Mesendoderm (in vitro differentiated cells): Measurements from ENCODE around the gene NARS2.
"Not testable (repeated sequence)": the region's sequence is repeated elsewhere in the genome, so short reads cannot be mapped to it uniquely, and the experiment has no call there.

Experiments
- DNase-seq: peaks from one replicate; pipeline ENCODE4 v3.0.0; 2013
- H2AK5ac ChIP-seq: 2 replicates; pipeline ENCODE4 v1.6.1; 2013; ENCODE audit warnings: low read length, inconsistent platforms
- H2BK120ac ChIP-seq: 2 replicates; pipeline ENCODE4 v1.6.1; 2013; ENCODE audit warnings: low read depth, mild to moderate bottlenecking, low read length, moderate library complexity, mixed read lengths
- H2BK15ac ChIP-seq: replicated peaks from 2 replicates; pipeline ENCODE4 v1.6.1; 2013; ENCODE audit warnings: low read depth, mild to moderate bottlenecking, moderate library complexity
- H2BK5ac ChIP-seq: 2 replicates; pipeline ENCODE4 v1.6.1; 2013; ENCODE audit warnings: low read length, inconsistent platforms
- H3K18ac ChIP-seq: 2 replicates; pipeline ENCODE4 v1.6.1; 2013; ENCODE audit warnings: mild to moderate bottlenecking, low read length, mixed read lengths
- H3K23ac ChIP-seq: one replicate; pipeline ENCODE4 v1.6.1; 2013; ENCODE audit warnings: low read length
- H3K27ac ChIP-seq: 2 replicates; pipeline ENCODE4 v1.5.1; 2013; ENCODE audit warnings: low read depth, mild to moderate bottlenecking, inconsistent platforms, low read length, moderate library complexity
- H3K27me3 ChIP-seq: 2 replicates; pipeline ENCODE4 v1.6.1; 2013; ENCODE audit warnings: low read length, control low read depth, mild to moderate bottlenecking, inconsistent platforms; ENCODE audit not compliant: insufficient read depth, poor library complexity
- H3K36me3 ChIP-seq: 2 replicates; pipeline ENCODE4 v1.6.1; 2013; ENCODE audit warnings: low read length, inconsistent platforms; ENCODE audit not compliant: control insufficient read depth, insufficient read depth
- H3K4ac ChIP-seq: one replicate; pipeline ENCODE4 v1.6.1; 2013; ENCODE audit warnings: low read depth, mild to moderate bottlenecking, low read length, moderate library complexity
- H3K4me1 ChIP-seq: 2 replicates; pipeline ENCODE4 v1.6.1; 2013; ENCODE audit warnings: low read depth, low read length, inconsistent platforms; ENCODE audit not compliant: control insufficient read depth
- H3K4me2 ChIP-seq: 2 replicates; pipeline ENCODE4 v1.6.1; 2013; ENCODE audit warnings: low read length
- H3K4me3 ChIP-seq: 2 replicates; pipeline ENCODE4 v1.5.1; 2013; ENCODE audit warnings: mild to moderate bottlenecking, low read length
- H3K56ac ChIP-seq: one replicate; pipeline ENCODE4 v1.6.1; 2013; ENCODE audit warnings: low read length
- H3K79me1 ChIP-seq: 2 replicates; pipeline ENCODE4 v1.6.1; 2013; ENCODE audit warnings: low read length, inconsistent platforms
- H3K79me2 ChIP-seq: 2 replicates; pipeline ENCODE4 v1.6.1; 2013; ENCODE audit warnings: mild to moderate bottlenecking, low read length; ENCODE audit not compliant: control insufficient read depth, insufficient read depth
- H3K9ac ChIP-seq: 2 replicates; pipeline ENCODE4 v1.6.1; 2013; ENCODE audit warnings: low read length, inconsistent platforms
- H4K5ac ChIP-seq: one replicate; pipeline ENCODE4 v1.6.1; 2013; ENCODE audit warnings: low read length
- H4K8ac ChIP-seq: one replicate; pipeline ENCODE4 v1.6.1; 2013; ENCODE audit warnings: low read depth, mild to moderate bottlenecking, control low read depth, low read length, moderate library complexity
- WGBS: extraction: QIAGEN DNeasy Blood & Tissue Kit; methylation state at CpG from one replicate; pipeline ENCODE4 v1.1.7; 2013; ENCODE audit warnings: low lambda C conversion rate, missing lambda C conversion rate; ENCODE audit not compliant: insufficient coverage; ENCODE audit errors: extremely low coverage; 5-methylcytosine and 5-hydroxymethylcytosine counted together

Gene NARS2

GRCh38 chr11:78564490-78565467 lies 9.9 kb downstream of the NARS2 start:
- Histone ChIP-seq H3K27ac (no peak overlapping the region), H3K18ac (no peak overlapping the region), H3K27me3 (no peaks in the 10 kb centered on the region), H3K4ac (no peak overlapping the region), H3K79me2 (peaks cover 13% of the 10 kb centered on the region), H3K9ac (no peak overlapping the region), H3K4me1 (no peaks in the 10 kb centered on the region), H3K4me3 (no peak overlapping the region), H3K23ac (no peak overlapping the region), H4K8ac (no peak overlapping the region), H2BK5ac (no peak overlapping the region), H3K56ac (no peak overlapping the region), H2AK5ac (no peak overlapping the region), H4K5ac (no peak overlapping the region), H2BK120ac (no peak overlapping the region), H2BK15ac (no peak overlapping the region), H3K79me1 (peaks cover 8% of the 10 kb centered on the region), H3K4me2 (no peak overlapping the region), H3K36me3 (no peaks in the 10 kb centered on the region)
- WGBS = no CpG with 5 or more reads among the region's 1 CpG
- DNase-seq = peak; percentile 65

GRCh38 chr11:78564037-78564436 lies 10.6 kb downstream of the NARS2 start:
- not testable (repeated sequence) for DNase-seq, H3K27ac ChIP-seq, H3K4me1 ChIP-seq, H3K23ac ChIP-seq, H2AK5ac ChIP-seq, H2BK15ac ChIP-seq, H4K5ac ChIP-seq, H2BK120ac ChIP-seq, H3K36me3 ChIP-seq, H3K79me1 ChIP-seq, H3K18ac ChIP-seq, H3K27me3 ChIP-seq, H3K4me3 ChIP-seq, H4K8ac ChIP-seq, H3K4me2 ChIP-seq, H3K4ac ChIP-seq, H2BK5ac ChIP-seq, H3K56ac ChIP-seq, H3K9ac ChIP-seq
- H3K79me2 ChIP-seq = peaks cover 13% of the 10 kb centered on the region
- WGBS = no CpG with 5 or more reads among the region's 4 CpGs

GRCh38 chr11:78563090-78563489 lies 11.6 kb downstream of the NARS2 start:
- not testable (repeated sequence) for H4K8ac ChIP-seq, H3K36me3 ChIP-seq, H3K4ac ChIP-seq, H2BK120ac ChIP-seq, H3K4me1 ChIP-seq, H3K18ac ChIP-seq, H3K4me3 ChIP-seq, H3K23ac ChIP-seq, H4K5ac ChIP-seq, H3K27ac ChIP-seq, H2BK5ac ChIP-seq, H3K4me2 ChIP-seq, H2BK15ac ChIP-seq, H3K27me3 ChIP-seq, H3K79me1 ChIP-seq, H3K9ac ChIP-seq, H2AK5ac ChIP-seq, H3K56ac ChIP-seq, DNase-seq
- no CpG with 5 or more reads among the region's 12 CpGs for WGBS
- peaks cover 13% of the 10 kb centered on the region for H3K79me2 ChIP-seq

GRCh38 chr11:78562398-78562797 lies 12.3 kb downstream of the NARS2 start:
- H3K4me2 ChIP-seq = no peak overlapping the region
- no peak overlapping the region for H2BK15ac ChIP-seq
- no CpG with 5 or more reads among the region's 3 CpGs for WGBS
- no peak overlapping the region for H2AK5ac ChIP-seq
- no peak overlapping the region for H3K9ac ChIP-seq
- H4K8ac ChIP-seq = no peak overlapping the region
- H3K56ac ChIP-seq = peak overlapping the region; percentile 28
- peak overlapping the region; percentile 19 for H3K27ac ChIP-seq
- no peak overlapping the region for H3K18ac ChIP-seq
- peaks cover 8% of the 10 kb centered on the region for H3K79me1 ChIP-seq
- peak; percentile 25 for DNase-seq
- no peaks in the 10 kb centered on the region for H3K27me3 ChIP-seq
- H2BK5ac ChIP-seq = no peak overlapping the region
- no peak overlapping the region for H4K5ac ChIP-seq
- H3K4ac ChIP-seq = no peak overlapping the region
- H2BK120ac ChIP-seq = no peak overlapping the region
- peaks cover 13% of the 10 kb centered on the region for H3K79me2 ChIP-seq
- H3K4me1 ChIP-seq = no peaks in the 10 kb centered on the region
- no peaks in the 10 kb centered on the region for H3K36me3 ChIP-seq
- H3K4me3 ChIP-seq = no peak overlapping the region
- H3K23ac ChIP-seq = no peak overlapping the region

GRCh38 chr11:78560826-78561484 lies 13.7 kb downstream of the NARS2 start:
- Histone ChIP-seq H3K79me1 (peaks cover 8% of the 10 kb centered on the region), H3K4ac (no peak overlapping the region), H3K27me3 (no peaks in the 10 kb centered on the region), H3K36me3 (no peaks in the 10 kb centered on the region), H4K5ac (no peak overlapping the region), H3K4me2 (no peak overlapping the region), H3K4me1 (no peaks in the 10 kb centered on the region), H3K18ac (no peak overlapping the region), H2BK15ac (no peak overlapping the region), H2AK5ac (no peak overlapping the region), H2BK5ac (no peak overlapping the region), H4K8ac (no peak overlapping the region), H3K4me3 (no peak overlapping the region), H3K79me2 (peaks cover 13% of the 10 kb centered on the region), H3K9ac (no peak overlapping the region), H3K23ac (no peak overlapping the region), H3K27ac (no peak overlapping the region), H2BK120ac (no peak overlapping the region), H3K56ac (no peak overlapping the region)
- no CpG with 5 or more reads among the region's 8 CpGs for WGBS
- DNase-seq = no peak
